Activated CD4-positive, CD25-positive, alpha-beta regulatory T cell (primary cell): ENCODE results near the gene TMEM179.
"Not testable (repeated sequence)": the region's sequence is repeated elsewhere in the genome, so short reads cannot be mapped to it uniquely, and the experiment has no call there.

Source experiments
- DNase-seq, 4 experiments: peaks; one replicate each; lab custom pipeline; 2025; lab: John Stamatoyannopoulos, UW

Gene TMEM179

GRCh38 chr14:104604458-104605449, at the start of gene TMEM179:
Gene TMEM179 (minus strand): TSS chr14:104604772. CDS start chr14:104604741, 31 bp downstream.
- no peak for DNase-seq

GRCh38 chr14:104654119-104654518, 49.5 kb upstream of the TMEM179 start:
- DNase-seq, result no peak

DNA sequence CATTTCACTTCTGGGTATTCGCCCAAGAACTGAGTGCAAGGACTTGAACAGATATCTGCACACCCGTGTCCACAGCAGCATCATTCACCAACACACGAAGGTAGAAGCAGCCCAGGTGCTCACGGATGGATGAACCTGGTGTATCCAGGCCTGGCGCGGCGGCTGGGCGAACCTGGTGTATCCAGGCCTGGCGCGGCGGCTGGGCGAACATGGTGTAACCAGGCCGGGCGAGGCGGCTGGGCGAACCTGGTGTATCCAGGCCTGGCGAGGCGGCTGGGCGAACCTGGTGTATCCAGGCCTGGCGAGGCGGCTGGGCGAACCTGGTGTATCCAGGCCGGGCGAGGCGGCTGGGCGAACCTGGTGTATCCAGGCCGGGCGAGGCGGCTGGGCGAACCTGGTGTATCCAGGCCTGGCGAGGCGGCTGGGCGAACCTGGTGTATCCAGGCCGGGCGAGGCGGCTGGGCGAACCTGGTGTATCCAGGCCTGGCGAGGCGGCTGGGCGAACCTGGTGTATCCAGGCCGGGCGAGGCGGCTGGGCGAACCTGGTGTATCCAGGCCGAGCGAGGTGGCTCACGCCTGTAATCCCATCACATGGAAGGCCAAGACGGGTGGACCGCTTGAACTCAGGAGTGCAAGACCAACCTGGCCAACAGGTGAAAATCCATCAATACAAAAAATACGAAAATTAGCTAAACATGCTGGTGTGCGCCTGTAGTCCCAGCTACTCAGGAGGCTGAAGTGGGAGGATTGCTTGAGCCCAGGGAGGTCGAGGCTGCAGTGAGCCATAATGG, 48.8 kb upstream of the TMEM179 start:
- not testable (repeated sequence) for DNase-seq

DNA sequence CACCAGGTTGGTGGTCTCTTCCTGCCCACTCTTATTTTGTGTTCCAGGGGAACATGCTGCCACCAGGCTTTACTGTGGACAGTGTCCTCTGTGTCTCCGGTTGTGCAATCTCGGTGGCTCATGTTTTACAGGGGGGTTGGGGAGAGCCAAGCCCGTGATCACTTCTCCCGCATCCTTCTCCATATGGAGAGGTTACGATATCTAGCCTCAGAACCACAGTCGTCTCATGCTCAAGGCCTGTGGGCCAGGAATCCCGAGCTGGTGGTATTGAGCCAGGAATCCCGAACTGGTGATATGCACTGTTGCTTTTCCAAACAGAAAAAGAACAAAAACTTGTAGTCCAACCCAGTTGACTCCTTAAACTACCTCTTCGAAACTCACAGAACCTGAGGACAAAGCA, 47.8 kb upstream of the TMEM179 start:
- no peak for DNase-seq

GRCh38 chr14:104651876-104652260, 47.3 kb upstream of the TMEM179 start:
- no peak for DNase-seq

- DNase-seq, result no peak
These were observed 46.7 kb upstream of the TMEM179 start for GRCh38 chr14:104650981-104651875.

- peak in 3 of 4 experiments; percentile 52 to 55 (median 54) for DNase-seq
These were observed 45.7 kb upstream of the TMEM179 start for GRCh38 chr14:104650057-104650980.

GRCh38 chr14:104647467-104648043, 43.0 kb upstream of the TMEM179 start:
- no peak for DNase-seq

- no peak for DNase-seq
These were observed 40.2 kb upstream of the TMEM179 start for GRCh38 chr14:104644656-104645378.

GRCh38 chr14:104644091-104644635, 39.6 kb upstream of the TMEM179 start:
- DNase-seq, result no peak

GRCh38 chr14:104643306-104643705, 38.7 kb upstream of the TMEM179 start:
- DNase-seq, result no peak

DNA sequence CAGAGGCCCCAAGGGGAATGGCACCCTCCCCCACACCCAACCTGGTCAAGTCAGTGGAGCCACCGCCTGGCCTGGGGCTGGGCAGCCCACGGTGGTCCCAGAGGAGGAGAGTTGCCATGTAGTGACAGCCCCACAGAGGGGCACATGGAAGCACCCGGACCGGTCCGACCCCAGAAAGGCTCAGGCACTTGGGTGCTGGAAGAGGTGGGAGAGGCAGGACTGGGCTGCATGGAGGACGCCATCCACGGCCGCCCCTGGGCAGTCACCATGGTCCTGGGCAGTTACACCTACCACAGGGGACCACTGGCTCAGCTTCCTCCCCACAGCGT, 37.9 kb upstream of the TMEM179 start:
- DNase-seq, result no peak

- DNase-seq, result no peak
These were observed 37.4 kb upstream of the TMEM179 start for GRCh38 chr14:104641753-104642539.

- DNase-seq, result no peak
These were observed 36.1 kb upstream of the TMEM179 start for GRCh38 chr14:104640681-104641080.

DNA sequence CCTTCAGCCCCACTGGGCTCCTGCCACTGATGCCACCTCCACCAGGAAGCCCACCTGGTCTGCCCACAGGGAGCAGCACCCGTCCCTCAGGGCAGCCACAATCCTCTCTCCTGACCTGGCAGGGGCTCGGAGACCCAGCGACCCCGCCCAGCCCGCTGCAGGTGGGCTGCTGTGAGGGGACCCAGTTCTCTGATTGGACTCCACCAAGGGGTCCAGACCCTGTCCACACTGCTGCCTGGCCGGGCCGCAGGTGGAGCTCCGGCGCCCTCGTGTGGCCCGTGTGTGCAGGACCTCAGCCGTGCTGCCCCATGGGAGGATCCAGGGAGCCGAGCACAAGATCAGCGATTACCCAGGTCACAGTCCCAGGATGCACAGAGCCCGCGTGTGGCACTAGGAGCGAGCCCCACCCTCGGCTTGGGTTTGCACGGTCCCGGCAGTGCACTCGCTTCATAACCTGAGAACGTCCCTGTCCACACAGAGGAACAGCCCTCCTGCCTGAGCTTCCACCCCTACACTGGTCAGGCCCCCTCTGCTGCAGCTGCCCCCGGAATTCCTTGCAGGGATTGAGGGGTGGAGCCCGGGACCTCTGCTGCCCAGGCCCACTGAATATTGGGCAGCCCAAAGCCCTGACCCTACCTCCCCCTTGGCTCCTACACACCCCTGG, 35.4 kb upstream of the TMEM179 start:
- no peak for DNase-seq

GRCh38 chr14:104639471-104639870, 34.9 kb upstream of the TMEM179 start:
- DNase-seq, result no peak

- no peak for DNase-seq
These were observed 34.4 kb upstream of the TMEM179 start for GRCh38 chr14:104638927-104639450.

GRCh38 chr14:104638190-104638589, 33.6 kb upstream of the TMEM179 start:
- no peak for DNase-seq
